Esophagus muscularis mucosa (tissue), 4 donors: ENCODE measurements around the gene AKR1C1. TPM values are rescaled to one million over a fixed set of nuclear protein-coding genes. Genes with fewer than 3 reads are reported as not detected.

Source experiments
- DNase-seq: peaks from one replicate; pipeline ENCODE4 v3.0.0-alpha.2; 2017; ENCODE audit errors: extremely low spot score
- H3K27ac ChIP-seq, 4 donors: fragments of 200-600 bp; sonication (generic); replicated peaks in 1 of 4; 1 replicate in 3 of 4; 2 replicates in 1 of 4; pipeline ENCODE4 v1.5.1; 2016 to 2019; ENCODE audit warnings: mild to moderate bottlenecking in 1 of 4
- H3K27me3 ChIP-seq, 4 donors: fragments of 200-600 bp; sonication (generic); one replicate each; pipeline versions ENCODE4 v1.5.1 to v1.6.0; 2016 to 2019
- H3K36me3 ChIP-seq, 4 donors: fragments of 200-600 bp; sonication (generic); one replicate each; pipeline ENCODE4 v1.5.1; 2016 to 2019
- H3K4me1 ChIP-seq, 4 donors: fragments of 200-600 bp; sonication (generic); one replicate each; pipeline ENCODE4 v1.5.1; 2016 to 2019
- H3K4me3 ChIP-seq, 4 donors: fragments of 200-600 bp; sonication (generic); 1 replicate in 2 of 4; 2 replicates in 2 of 4; pipeline ENCODE4 v1.5.1; 2016 to 2019; ENCODE audit warnings: mild to moderate bottlenecking in 4 of 4, moderate library complexity in 1 of 4
- H3K9me3 ChIP-seq, 4 donors: fragments of 200-600 bp; sonication (generic); 1 replicate in 3 of 4; 2 replicates in 1 of 4; pipeline ENCODE4 v1.5.1; 2016 to 2019
- CTCF ChIP-seq, 3 experiments: fragments of 200-600 bp in 2 of 3; fragments of 450-650 bp in 1 of 3; sonication (generic) in 2 of 3; IDR thresholded peaks; one replicate each; pipeline ENCODE4 v1.5.1; 2017 to 2019; ENCODE audit warnings: antibody characterized with exemption in 3 of 3, mild to moderate bottlenecking in 2 of 3, moderate library complexity in 1 of 3
- EP300 ChIP-seq: sonication (generic); formaldehyde crosslinking; IDR thresholded peaks from one replicate; pipeline ENCODE4 v1.6.1; 2017; ENCODE audit warnings: antibody characterized with exemption
- POLR2A ChIP-seq: fragments of 450-650 bp; IDR thresholded peaks from one replicate; pipeline ENCODE4 v1.6.1; 2017; ENCODE audit warnings: antibody characterized with exemption, moderate library complexity, mild to moderate bottlenecking, low read depth
- POLR2AphosphoS5 ChIP-seq, 2 donors: sonication (generic); formaldehyde crosslinking; IDR thresholded peaks; one replicate each; pipeline ENCODE4 v1.6.1; 2017; ENCODE audit warnings: antibody characterized with exemption in 2 of 2
- WGBS: methylation state at CpG from one replicate; pipeline ENCODE4 v1.1.5; 2018; 5-methylcytosine and 5-hydroxymethylcytosine counted together
- intact Hi-C: fragments of 100-400 bp; cut with DNase I; formaldehyde crosslinking; loops from one replicate; pipeline ENCODE4 v1.15.1; 2023
- total RNA-seq, 4 donors: library from RNA; depleted of rRNA; stranded (reverse); fragments of >200 nt; gene quantifications; one replicate each; pipeline versions ENCODE4 v1.1.0 to v1.2.1, GENCODE V29; 2016

The AKR1C1 gene
- total RNA-seq, 4 donors from 2014 or later = 88.6 to 172 (median 141) TPM

GRCh38 chr10:4977025-4977424 is 13.8 kb downstream of the AKR1C1 start:
- no peak for DNase-seq
- Histone ChIP-seq H3K27me3 (no peaks in the 10 kb centered on the region), H3K4me3 (no peak overlapping the region), H3K27ac (no peak overlapping the region), H3K9me3 (no peaks in the 10 kb centered on the region), H3K4me1 (peaks cover 7 to 14% (median 8%) of the 10 kb centered on the region in 4 donors), H3K36me3 (peaks cover 5 to 33% (median 10%) of the 10 kb centered on the region in 4 donors)
- intact Hi-C loops = no loop called here
- TF ChIP-seq CTCF (IDR thresholded peaks at IDR 0.05) (no peak), EP300 (no peak)

GRCh38 chr10:4978870-4979269 is 15.7 kb downstream of the AKR1C1 start:
- Histone ChIP-seq H3K4me1 (peaks cover 7 to 20% (median 13%) of the 10 kb centered on the region in 4 donors), H3K9me3 (no peaks in the 10 kb centered on the region), H3K27ac (no peak overlapping the region), H3K27me3 (no peaks in the 10 kb centered on the region), H3K36me3 (peaks cover 0 to 23% (median 8%) of the 10 kb centered on the region in 4 donors), H3K4me3 (no peak overlapping the region)
- intact Hi-C loops = no loop called here
- DNase-seq = no peak
- 96% methylated on average over 4 of the region's 4 CpGs for WGBS
- TF ChIP-seq CTCF (IDR thresholded peaks at IDR 0.05) (no peak), EP300 (no peak), POLR2A (no peak), POLR2AphosphoS5 (IDR thresholded peaks at IDR 0.05) (no peak)

- Histone ChIP-seq H3K4me1 (peaks cover 18 to 38% (median 27%) of the 10 kb centered on the region in 4 donors), H3K27me3 (no peaks in the 10 kb centered on the region), H3K9me3 (no peaks in the 10 kb centered on the region), H3K27ac (peak overlapping the region in 1 of 4 donors; percentile 60), H3K4me3 (no peak overlapping the region), H3K36me3 (peaks cover 0 to 23% (median 4%) of the 10 kb centered on the region in 4 donors)
- WGBS = 88% methylated on average over 2 of the region's 2 CpGs
- no peak for TF ChIP-seq EP300
- no peak for DNase-seq
- intact Hi-C loops = loop anchor here (5.0 kb wide), 1 partner anchor 133 kb away; no protein-coding TSS in a partner anchor
These were observed 17.6 kb downstream of the AKR1C1 start for GRCh38 chr10:4980793-4981192.

DNA sequence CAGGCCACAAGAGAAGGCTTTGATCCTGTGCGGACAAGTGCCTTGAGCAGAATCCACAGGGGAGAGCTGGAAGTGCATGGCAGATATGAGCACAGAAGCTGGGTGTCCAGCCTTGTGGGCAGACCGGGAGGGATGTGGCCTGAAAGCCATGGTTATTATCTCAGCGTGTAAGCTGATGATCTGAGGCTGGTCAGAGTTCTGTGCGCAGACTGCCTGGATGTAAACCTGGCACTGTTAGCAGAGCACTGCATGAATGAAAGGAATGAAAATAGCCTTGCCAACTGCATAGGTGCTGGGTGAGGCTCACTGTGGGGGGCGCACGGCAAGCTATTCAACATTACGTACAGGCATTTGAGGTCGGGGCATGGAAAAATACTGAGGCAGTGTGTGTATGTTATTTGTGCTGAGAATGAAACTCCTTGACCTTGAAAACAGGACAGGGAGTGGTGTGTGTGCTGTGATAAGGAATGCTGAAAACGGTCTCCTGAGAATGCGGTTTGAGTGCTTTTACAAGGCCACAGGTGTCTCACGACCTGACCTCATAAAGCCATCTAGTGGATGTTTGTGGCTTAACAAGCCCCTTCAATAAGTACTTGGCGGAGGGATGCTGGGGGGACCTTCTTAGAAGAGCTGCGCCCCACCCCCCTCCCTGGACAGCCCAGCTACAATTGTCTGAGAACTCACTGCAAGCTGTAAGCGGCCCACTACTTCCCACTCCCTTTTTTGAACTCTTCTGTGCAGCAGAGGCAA is 18.7 kb downstream of the AKR1C1 start:
- peaks cover 0 to 14% (median 4%) of the 10 kb centered on the region in 4 donors for H3K36me3 ChIP-seq
- peaks cover 18 to 38% (median 27%) of the 10 kb centered on the region in 4 donors for H3K4me1 ChIP-seq
- peak; percentile 37 to 55 (median 55) for TF ChIP-seq CTCF (IDR thresholded peaks at IDR 0.05)
- TF ChIP-seq EP300 = no peak
- H3K27ac ChIP-seq = peak overlapping the region; percentile 27 to 60 (median 47)
- no peaks in the 10 kb centered on the region for H3K9me3 ChIP-seq
- no peak for DNase-seq
- WGBS = 56% methylated on average over 13 of the region's 14 CpGs
- intact Hi-C loops = loop anchor here (5.0 kb wide), 1 partner anchor 135 kb away; no protein-coding TSS in a partner anchor
- no peak overlapping the region for H3K4me3 ChIP-seq
- no peaks in the 10 kb centered on the region for H3K27me3 ChIP-seq

- Histone ChIP-seq H3K36me3 (peaks cover 0 to 8% (median 2%) of the 10 kb centered on the region in 4 donors), H3K4me3 (no peak overlapping the region), H3K9me3 (no peaks in the 10 kb centered on the region), H3K27ac (peak overlapping the region in 1 of 4 donors; percentile 38), H3K4me1 (peaks cover 18 to 38% (median 27%) of the 10 kb centered on the region in 4 donors), H3K27me3 (no peaks in the 10 kb centered on the region)
- intact Hi-C loops = loop anchor here (5.0 kb wide), 1 partner anchor 135 kb away; no protein-coding TSS in a partner anchor
- TF ChIP-seq POLR2AphosphoS5 (IDR thresholded peaks at IDR 0.05) (no peak), POLR2A (no peak), EP300 (no peak), CTCF (IDR thresholded peaks at IDR 0.05) (no peak)
- WGBS = 96% methylated on average over 9 of the region's 9 CpGs
- no peak for DNase-seq
These were observed 19.6 kb downstream of the AKR1C1 start for GRCh38 chr10:4982764-4983226.
